GM21619 (cell line): ENCODE data around the gene ZSCAN9.
A peak's percentile ranks its signal among the peaks of the same experiment; 100 is the strongest.

Experiments used
- ATAC-seq: cut with Tn5 transposase; IDR thresholded peaks from one replicate; pipeline ENCODE4 v1.9.1; 2021; ENCODE audit not compliant: unreplicated experiment

The ZSCAN9 gene

DNA sequence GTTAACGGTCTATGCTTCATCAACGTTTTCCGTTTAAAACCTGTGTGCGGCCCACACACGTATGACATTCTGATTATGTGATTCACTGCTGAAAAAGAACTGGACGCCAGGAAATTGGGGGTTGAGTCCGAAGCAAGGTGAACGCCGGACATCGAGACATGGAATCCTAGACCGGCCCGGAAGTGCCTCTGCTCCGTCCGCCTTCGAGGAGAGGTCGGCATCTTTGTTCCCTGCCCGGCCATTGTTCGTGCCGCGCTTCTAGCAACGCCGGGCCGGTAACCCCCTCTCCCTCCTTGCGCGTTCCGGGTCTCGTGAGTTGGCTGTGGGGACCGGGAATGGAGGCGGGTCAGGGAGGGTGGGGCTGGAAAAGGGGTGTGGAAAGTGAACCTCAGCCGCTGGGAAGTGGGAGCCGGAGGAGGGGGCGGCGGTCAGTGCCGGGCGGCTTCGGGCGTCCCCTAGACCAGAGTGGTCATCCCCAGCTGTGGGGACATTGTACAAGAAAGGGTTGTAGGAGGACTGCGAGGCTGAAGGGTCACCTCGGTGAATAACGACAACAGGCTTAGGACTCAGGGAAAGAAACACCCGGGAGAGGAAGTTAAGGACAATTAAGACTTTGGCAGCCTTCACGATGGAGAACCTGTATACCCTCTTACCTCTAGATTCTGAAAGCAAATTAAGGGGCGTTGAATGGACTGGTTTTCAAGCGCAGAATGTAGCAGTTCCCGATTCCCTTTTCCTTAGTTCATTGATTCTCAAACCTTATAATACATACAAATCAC, at the start of gene ZSCAN9:
Gene ZSCAN9 (plus strand): TSS at position 220 of the 779 bp plus-strand sequence. CDS start 1,810 bp downstream, outside the sequence.
- peak; percentile 82 for ATAC-seq

DNA sequence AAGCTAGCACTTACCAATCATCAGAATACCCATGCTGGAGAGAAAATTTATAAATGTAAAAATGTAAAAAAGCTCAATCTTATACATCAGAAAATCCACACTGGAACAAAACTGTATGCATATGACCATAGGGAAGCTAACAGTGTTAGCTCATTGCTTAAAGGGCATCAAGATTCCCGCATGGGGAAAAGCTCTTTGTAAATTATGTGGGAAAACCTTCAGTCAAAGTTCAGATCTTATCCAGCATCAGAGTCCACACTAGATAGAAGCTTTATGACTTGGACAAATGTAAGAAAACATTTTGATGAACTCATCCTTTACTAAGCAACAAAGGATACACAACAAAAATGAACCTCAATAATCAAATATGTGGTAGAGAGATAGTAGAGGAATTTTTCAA, 48.7 kb upstream of the ZSCAN9 start:
- no peak for ATAC-seq

DNA sequence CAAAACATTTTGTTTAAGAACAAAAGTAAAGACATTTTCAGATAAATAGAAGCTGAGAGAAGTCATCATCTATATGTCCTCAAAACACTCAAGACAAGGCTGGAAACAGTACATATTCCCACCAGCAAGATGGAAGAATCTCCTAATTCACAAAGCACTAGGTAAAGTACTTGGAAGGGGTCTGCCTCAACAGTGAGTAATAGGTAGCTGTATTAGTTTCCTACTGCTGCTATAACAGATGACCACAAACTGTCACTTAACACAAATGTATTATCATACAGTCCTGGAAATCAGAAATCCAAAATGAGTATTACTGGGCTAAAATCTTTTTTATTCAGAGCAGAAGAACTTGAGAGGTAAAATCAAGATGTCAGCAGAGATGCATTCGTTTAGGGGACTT, 42.8 kb upstream of the ZSCAN9 start:
- ATAC-seq, result no peak

DNA sequence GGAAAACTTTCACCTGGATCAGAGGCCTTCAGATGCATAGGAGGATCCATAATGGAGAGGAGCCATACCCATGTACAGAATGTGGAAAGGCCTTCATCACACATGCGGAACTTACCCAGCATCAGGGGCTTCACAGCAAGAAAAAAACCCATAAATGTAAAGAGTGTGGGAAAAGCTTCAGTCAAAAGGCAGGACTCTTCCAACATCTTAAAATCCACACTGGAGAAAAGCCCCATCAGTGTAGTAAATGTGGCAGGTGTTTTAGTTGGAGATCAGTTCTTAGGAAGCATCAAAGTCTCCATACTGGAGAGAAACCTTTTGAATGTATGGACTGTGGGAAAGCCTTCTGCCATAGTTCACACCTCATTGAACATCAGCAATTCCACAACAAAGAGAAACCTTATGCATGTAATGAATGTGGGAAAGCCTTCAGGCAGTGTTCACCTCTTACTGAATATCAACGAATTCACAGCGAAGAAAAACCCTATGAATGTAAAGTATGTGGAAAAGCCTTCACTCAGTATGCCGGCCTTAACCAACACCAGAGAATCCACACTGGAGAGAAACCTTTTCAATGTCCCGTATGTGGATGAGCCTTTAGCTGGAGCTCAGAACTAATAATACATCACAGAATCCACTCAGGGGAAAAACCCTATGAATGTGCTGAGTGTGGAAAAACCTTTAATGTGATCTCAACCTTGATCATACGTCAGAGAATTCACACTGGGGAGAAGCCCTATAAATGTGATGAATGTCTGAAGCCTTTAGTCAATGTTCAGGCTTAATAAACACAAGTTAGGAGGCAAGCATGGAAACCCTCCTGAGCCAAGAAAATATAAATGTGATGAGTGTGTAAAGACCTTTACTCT, 36.7 kb upstream of the ZSCAN9 start:
- no peak for ATAC-seq

DNA sequence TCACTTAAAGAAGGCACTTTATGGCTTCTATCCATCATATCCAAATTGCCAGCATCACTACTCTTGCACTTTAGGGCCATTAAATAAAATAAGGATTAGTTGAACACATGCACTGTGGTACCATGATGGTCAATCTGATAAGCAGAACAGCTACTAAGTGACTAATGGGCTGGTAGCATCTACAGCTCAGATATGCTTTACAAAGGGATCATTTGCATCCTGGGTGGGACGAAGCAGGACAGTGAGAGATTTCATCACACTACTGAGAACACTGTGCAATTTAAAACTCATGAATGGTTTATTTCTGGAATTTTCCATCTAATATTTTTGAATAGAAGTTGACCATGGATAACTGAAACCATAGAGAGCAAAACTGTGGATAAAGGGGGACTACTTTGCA, 25.1 kb upstream of the ZSCAN9 start:
- no peak for ATAC-seq

DNA sequence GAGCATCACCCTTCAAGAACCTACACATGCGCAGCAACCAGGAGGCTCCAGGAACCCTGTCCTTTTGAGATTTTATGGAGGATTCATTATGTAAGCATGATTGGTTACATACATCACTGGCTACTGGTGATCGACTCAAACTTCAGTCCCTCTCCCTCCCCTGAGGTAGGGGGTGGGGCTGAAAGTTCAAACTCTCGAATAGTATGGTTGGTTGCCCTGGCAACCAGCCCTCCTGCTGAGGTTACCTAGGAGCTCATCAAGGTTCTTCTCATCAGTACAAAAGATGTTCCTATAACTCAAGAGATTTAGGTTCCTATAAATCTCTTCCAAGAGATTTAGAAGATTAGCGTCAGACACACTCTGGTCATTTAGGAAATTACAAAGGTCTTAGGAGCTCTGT, 21.9 kb upstream of the ZSCAN9 start:
- no peak for ATAC-seq

DNA sequence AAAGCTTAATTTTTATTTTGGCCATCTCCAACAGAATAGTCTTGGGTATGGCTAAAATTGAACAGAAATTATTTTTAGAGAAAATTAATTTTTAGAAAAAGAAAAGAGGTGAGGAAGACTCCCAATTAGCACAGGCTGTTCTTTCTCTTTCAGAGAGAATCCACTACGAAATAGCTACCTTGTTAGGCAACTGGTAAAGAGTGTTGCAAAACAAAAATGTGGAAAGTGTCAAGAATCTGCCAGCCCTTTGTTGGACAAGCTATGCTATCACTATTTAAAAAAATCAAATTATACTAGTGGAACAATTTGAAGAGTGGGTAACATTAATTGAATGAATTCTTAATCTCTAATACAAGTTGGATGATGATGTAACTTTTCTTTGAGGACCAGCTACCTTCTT, 19.2 kb upstream of the ZSCAN9 start:
- ATAC-seq, result no peak

DNA sequence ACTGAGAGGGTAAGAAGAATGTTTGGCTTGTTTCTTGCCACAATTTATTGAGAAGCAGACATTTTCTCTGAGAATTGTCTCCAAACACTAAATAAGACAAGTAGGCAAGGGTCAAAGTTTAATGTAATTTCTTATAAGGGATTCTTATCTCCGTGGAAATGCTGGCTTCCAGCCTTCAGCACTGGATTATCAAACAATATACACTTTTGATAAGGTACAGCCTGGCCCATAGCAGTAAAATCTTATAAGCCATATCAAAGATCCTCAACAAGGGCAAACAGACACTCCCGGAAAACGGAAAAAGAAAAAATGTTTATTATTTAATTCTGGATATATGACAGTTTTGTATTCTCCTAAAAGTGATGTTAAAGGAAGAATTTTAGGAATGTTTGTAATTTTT, 18.5 kb upstream of the ZSCAN9 start:
- ATAC-seq, result no peak

DNA sequence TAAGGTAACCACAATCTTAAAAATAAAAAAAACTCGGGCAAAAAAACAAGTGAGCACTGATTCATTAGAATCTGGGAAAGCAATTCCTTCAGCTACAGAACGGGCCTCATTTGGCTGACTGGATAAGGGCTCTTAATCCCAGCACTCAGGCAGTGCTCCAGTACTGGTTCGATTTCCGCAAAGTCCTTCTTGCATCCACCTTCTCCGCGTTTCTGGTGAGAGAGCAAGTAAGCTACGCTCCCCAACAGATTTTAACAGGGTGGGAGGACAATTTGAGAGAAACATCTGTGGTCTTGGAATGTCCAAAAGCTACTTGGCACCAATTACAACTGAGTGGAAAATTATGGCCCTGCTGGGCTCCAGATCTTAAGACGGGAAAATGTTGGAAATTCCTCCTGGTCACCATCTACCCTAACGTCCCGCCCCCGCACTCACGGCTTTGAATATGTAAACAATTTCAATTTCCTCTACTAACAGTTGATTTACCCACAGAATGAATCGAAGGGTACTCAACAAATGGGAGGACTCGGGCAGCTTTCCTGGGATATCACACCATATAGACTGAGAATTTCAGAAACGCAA, 18.1 kb upstream of the ZSCAN9 start:
- no peak for ATAC-seq

DNA sequence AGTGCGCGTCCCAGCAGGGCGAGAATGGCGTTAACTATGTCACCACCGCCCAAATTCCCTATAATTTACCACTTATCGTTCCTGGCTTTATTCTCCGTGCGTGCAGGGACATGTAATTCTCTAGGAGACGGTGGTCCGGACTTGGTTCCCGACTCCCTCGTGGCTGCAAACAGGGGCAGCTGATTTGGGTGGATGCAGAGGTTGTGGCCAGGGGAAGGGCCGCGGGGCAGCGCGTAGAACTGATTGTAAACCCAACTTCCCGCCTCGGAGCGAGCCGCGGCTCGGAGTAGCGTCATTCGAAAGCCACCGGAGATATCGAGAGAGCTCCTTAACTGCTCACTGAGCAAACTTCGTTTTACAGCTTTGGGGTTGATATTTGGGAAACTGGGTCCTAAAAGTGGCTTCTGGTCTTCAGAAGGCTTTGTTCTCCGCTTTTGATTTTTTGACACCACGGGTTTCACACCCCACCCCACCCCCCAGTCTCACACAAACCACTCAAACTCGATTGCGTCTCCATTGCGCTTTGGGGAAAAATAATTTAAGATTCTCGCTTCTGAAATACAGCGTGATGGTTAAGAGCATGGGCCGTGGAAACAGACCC, 17.5 kb upstream of the ZSCAN9 start:
- no peak for ATAC-seq

DNA sequence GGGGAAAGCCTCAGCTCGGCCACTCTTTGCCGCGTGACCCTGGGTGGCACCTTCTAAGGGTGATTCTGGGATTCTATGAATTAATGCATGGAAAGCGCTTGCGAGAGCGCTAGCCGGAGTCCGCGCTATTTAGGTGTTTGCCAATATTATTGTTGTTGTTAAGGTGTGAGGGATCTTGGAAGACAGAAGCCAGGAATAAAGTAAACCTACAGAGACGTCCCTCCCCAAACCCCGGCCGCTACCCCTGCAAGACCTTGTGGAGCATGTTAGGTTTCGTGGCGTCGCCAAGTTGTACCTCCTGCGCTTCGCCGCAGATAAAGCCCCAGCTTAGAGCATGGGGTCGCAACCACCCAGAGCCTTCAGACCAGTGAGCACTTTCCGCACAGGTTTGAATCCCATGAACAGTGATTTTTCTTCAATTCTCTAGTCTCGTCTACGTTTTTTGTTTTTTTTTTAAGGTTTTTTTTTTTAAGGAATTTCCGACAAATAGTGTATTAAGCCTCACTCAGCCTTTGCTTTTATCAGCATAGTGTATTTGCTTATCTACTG, 16.9 kb upstream of the ZSCAN9 start:
- ATAC-seq, result no peak

DNA sequence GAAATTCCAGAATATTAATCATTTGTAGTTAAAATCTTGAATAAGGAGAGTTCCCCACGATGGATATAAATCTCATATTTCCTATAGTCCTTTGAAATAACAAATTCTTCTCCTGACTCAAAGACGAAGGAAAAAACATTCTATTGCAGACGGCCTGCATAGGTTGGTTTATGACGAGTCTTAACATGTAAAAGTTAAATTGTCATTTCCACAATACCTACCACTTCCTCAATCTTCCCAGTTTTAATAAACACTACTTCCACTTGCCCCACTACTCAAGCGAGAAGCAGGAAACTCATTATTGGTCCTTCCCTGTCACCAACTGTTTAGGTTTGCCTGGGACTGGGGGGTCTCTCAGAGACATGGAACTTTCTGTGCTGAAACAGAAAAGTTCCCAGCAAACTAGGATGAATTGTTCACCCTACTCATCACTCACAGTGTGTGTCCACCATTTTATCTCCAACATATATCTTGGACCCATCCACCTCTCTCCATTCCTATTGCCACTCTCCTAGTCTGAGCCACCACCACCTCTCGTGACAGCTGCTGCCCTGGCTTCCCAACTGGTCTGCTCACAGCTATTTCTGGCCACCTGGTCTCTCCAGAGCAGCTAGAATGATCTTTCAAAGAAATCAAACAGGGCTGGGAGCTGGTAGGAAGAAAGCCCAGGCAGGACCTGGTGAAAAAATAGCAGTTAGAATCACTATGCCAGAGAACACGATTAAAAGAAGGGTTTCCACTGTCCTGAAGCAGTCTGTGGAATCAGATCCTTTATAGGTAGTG, 15.1 kb upstream of the ZSCAN9 start:
- ATAC-seq, result no peak

DNA sequence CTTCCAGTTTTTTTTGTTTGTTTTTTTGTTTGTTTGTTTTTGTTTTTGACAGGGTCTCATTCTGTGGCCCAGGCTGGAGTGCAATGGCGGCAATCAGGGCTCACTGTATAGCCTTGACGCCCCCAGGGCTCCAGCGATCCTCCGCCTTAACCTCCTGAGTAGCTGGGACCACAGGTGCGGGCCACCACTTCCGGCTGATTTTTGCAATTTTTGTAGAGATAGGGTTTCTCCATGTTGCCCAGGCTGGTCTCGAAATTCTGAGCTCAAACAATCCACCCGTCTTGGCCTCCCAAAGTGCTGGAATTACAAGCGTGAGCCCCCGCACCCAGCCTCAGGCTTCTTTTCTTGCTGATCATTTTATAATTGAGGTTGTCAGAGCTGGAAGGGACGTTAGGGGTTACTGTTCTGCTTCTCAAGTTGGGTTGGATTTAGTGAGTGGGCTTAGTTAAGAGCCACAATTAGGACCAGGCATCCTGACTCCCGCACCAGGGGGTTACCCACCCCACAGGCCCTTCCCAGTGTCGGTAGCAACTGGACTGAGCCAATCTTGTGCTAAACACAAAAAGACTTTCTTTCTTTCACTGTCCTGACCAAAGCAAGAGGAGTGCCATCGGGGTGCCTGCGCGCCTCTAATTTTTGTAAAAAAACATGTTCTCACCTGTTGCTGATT, 13.1 kb upstream of the ZSCAN9 start:
- ATAC-seq, result peak; percentile 25

DNA sequence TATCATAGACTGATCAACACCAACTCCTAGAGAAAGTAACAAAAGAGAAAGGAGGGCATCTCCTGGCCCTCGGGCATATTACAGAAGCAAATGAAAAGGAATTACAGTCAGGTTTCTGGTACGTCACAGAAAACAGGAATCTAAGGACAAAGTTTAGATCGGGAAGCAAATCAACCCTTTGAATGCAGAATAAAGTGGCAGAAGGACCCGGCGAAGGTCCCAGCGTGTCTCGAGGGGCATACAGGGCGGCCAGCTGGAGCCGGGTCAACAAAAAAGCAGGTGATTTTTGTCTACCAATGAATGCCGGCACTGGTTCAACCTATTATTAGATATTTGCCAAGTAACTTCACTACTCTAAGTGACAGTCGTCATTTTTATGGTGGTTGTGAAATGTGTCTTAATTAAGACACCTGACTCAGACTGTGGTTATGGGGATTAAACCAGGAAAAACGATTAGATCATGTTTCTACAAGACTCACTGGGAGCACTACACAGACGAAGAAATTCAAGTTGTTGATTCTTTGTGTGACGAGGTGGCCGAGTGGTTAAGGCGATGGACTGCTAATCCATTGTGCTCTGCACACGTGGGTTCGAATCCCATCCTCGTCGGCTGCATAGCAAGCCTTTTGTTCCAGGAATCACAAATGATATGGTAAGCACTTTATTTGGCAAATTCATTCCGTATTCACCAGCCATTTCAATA, 12.4 kb upstream of the ZSCAN9 start:
- ATAC-seq, result peak; percentile 55

DNA sequence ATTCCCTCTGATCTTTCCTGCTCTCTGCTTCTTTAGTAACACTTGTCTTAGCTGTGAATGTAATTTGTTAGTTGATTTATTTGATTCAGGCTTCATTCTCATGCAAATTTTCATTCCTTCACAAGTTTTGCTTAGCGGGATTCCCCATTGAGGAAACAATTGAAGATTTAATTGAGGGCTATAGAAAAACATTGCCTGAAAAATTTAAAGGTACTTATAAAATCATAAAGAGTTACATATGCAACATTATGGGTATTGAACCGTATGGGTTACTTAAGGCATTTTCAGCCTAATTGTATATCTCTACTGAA, 11.9 kb upstream of the ZSCAN9 start:
- no peak for ATAC-seq

DNA sequence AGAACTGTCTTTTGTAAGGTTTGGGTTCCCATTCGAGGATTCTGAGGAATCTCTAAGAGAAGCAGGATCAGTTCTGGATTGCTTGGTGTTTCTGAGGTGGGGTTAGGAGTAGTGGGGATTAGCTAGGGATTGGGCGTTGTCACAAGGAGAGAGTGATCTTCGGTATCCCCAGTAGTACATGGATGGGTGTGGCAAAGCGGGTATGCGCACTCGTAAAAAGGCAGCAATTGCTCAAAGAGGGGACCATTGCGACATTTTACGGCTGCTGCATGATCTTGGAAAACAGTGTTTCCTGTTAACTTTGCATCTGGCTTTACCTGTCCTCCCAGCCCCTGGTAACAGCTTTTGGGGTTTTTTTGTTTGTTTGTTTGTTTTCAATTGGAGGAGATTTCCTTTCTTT, 9.7 kb upstream of the ZSCAN9 start:
- ATAC-seq, result no peak

DNA sequence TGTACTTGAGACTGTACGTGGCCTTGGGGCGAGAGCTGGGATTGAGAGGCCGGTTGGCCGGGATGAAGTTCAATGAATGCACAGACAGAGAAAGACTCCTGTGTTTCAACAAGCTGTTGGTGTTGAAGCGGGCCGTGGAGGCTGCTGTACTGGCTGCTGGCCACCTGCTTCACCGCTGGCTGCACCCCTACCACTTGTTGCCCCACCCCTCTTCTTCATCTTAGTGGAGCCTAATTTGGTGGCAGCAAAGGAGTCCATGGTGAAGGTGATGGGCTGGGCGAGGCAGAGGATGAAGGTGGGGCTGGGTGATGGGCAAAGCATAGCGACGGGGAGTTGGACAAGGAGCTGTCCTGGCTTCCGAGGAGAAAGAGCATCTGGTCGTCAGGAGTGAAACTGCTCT, 7.2 kb upstream of the ZSCAN9 start:
- no peak for ATAC-seq

DNA sequence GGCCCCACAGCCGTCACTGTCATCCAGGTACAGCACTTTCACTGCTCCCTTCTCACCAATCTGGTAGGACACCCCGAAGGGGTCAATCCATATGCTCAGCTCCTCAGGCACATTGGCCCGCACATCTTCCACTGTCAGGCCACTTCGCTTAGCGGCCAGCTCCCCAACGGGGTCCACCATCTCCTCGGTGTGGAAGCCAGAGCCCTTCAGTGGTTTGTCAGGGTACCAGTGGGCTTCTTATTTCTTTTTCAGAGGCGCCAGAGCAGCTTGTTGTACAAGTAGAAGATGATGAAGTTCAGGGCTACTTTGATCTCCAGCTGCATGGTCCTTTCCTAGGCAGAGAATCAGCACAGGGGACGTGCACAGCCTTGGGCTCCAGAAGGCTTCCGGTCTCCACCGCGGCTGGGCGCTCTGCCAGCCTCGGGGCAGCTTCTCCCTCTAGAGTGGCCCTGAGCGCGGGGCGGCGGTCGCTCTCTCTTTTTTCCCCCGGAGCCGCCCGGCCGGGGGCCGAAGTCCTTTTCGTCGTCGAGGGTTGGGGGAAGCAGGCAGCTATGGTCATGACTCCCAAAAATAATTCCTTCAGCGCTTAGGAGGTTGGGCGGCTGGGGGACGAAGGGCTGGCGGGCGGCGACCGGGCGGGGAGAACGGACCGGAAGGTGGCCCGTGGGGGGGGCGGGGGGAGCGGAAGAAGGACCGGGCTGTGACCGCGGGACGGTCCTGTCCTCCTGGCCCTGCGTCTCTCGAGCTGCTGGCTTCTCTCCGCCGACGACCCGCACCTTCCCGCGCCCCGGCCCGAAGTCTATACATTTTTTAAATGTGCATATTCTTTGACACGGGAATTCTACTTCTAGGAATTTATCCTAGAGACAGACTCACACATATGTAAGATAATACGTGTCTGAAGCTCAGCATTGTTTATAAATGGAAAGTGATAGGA, 6.5 kb upstream of the ZSCAN9 start:
- ATAC-seq, result peak; percentile 63
